AG09319 (cell line): ENCODE data around the gene TMEM30A.

ENCODE experiments used
- DNase-seq: peaks from one replicate; pipeline ENCODE4 v3.0.0-alpha.2; 2010; ENCODE audit warnings: low read depth; ENCODE audit errors: extremely low read depth
- TF ChIP-seq, protein P1 (sequence below): IDR thresholded peaks from 2 replicates; pipeline ENCODE4 v1.5.1; 2011; ENCODE audit warnings: low read depth, mild to moderate bottlenecking, inconsistent platforms, low read length, moderate library complexity

TMEM30A gene

DNA sequence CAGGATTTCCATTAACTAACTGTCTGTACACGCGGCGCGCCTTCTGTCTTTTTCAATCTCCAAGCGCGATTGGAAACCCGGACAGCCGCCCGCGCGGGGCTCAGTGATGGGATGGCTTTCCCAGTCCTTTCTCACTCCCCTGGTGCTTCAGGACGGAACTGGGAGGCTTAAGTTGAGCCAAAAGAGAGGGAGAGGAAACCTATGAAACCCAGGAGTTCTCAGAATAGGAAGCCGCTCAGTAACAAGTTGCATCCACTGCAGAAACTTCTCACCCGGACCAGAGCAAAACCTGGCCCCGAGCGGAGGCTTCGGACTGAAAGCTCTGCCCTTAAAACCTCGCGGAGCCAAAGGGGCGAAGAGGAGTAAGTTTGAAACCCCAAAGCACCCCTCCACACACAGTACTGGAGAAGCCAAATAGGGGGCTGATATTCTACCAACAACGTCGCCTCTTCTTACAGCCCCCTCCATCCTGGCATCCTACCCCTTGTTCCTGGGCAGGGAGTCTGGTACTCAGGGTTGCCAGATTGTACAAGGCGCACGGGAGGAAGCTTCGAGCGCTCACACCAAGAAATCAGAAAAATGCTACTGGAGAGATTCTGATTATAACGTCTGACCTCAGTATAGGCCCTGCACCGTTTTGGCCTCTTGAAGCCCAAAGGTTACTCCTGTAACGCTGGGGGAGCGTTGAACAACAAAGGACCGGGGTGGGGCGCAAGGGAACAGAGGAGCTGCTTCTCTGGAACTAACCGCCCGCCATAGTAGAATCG is 77.8 kb downstream of the TMEM30A start:
- TF ChIP-seq, protein P1, sequence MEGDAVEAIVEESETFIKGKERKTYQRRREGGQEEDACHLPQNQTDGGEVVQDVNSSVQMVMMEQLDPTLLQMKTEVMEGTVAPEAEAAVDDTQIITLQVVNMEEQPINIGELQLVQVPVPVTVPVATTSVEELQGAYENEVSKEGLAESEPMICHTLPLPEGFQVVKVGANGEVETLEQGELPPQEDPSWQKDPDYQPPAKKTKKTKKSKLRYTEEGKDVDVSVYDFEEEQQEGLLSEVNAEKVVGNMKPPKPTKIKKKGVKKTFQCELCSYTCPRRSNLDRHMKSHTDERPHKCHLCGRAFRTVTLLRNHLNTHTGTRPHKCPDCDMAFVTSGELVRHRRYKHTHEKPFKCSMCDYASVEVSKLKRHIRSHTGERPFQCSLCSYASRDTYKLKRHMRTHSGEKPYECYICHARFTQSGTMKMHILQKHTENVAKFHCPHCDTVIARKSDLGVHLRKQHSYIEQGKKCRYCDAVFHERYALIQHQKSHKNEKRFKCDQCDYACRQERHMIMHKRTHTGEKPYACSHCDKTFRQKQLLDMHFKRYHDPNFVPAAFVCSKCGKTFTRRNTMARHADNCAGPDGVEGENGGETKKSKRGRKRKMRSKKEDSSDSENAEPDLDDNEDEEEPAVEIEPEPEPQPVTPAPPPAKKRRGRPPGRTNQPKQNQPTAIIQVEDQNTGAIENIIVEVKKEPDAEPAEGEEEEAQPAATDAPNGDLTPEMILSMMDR = no peak
- DNase-seq = no peak

DNA sequence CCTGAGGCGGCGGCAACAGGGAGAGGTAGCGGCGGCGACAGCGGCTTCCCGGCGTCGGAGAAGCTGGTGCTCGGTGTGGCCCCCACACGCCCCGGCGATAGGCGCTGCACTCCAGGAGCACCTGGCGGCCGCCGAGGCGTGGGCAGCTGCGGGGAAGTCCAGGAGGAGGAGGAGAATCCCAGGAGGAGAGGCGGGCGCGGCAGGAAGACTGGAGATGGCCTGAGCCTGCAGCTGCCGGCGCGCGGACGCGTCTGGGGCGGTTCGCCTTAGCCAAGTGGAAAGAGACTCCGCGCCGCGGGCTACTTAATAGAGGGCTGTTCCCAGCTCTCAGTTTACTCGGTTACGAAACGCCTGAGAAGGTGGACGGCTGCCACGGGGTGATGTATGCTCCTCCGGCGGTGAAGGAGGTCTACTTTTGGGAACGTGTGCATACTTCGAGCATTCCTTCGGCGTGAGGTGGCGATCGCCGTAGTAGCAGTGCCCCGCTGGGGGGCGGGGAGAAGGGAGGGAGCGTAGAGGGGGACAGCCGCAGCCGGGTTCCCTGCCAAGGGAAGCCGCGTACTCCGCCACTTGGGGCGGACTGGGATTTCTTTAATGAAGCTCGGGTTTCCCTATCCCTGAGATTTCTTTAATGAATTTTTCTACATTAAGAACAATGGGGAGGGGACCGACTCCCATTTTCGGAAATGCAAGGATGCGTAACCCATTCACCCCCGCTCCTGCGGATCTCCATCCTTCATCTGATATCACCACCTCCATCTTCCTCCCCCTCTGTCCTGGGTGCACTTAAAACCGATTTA is 78.6 kb downstream of the TMEM30A start, which contains the start of gene COL12A1:
Gene COL12A1 (minus strand): TSS at position 278 of the 800 bp plus-strand sequence. CDS start 3,261 bp downstream, outside the sequence.
- DNase-seq = peak; percentile 100
- TF ChIP-seq, protein P1 = peak; percentile 8

DNA sequence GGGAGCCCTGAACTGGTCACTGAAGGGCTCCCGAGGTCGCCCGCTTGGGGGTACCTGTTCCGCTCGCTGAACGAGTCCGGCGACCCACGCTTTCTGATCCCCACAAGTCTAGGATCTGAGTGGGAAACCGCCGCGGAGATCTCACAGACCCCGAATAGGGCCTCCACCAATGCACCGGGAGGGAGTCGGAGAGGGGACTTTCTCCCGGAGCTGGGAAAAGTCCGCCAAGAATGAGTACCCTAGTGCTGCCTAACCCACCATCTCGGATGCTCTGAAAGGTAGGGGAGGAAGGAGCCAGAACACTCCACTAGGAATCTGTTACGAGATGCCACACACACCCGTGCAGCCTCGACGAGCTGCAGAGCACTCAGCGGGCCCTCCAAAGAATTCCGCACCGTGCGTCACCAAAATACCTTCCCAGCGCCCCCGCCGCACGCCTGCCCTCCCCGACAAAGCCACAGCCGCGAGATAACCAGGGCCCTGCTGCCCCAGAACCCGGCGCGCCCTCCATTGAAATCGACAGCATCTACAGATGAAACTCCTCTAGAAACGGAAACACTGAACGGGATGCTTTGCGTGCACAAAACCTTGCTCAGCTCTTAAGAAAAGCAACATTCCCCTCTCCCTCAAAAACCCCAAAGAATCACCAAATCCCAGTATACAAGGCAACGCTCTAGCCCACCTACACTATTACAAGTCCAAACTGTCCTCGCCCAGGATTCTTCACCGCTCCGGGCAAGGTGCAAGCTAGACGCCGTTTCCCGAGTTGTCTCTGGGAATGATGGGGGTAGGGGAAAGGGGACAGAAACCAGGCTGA is 79.4 kb downstream of the TMEM30A start:
- TF ChIP-seq, protein P1 = no peak
- no peak for DNase-seq

DNA sequence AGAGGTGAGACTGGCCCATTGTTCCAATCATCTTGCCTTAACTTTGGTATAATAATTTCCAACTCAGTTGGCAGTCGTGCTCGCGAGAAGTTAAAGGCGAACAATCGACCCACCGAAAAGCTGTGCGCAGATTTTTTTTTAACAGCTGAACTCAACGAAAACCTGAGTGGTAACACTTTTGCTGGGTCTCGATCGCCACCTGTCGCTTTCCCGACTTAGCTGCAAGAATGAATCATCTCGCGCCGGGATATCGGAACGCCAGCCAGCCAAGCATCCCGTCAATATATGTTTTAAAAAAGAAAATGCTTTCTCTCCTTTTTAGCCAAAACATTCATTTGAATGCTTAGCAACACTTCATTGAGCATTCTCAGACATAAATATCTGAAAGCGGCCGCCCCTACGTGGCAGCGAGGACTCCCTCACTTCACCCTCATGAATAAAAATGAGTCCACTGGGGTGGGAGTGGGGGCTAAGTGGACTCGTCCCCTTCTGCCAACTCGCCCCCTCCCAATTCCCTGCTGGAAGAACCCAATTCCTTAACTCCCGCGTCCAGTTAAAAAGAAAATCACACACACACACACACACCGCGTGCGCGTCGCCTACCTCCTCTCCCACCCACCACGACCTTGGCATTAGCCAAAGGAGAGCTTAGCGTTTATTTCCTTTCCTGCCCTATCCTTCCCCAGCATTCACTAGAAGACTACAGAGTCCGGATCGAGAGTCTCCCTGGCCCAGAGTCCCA is 80.2 kb downstream of the TMEM30A start:
- peak; percentile 88 for DNase-seq
- TF ChIP-seq, protein P1 = peak; percentile 77

DNA sequence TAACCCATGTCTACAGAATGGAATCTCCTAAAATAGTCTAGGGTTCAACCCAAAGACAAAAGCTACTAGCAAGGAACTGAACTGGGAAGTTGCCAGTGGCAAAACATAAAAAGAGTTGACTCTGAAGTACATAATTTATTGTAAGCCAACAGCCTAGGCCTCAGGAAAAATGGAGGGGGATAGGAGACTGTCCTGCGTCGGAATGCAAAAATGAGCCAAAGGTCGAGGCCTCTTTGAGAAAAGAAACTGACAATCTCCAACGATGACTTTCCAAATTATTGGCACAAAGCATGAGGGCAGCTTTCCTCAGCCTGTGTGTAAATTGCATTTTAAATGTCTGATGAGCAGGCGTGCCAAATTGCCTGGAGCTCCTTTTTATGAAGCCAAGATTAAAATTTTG is 80.9 kb downstream of the TMEM30A start:
- TF ChIP-seq, protein P1 = no peak
- DNase-seq = no peak
